Measurements from ENCODE around the gene TNP2.

GRCh38 chr16:11224894-11225676, 44.0 kb downstream of the TNP2 start:
- no peak for TF ChIP-seq CTCF (IDR thresholded peaks at IDR 0.05)
- TF ChIP-seq POLR2A (IDR thresholded peaks at IDR 0.05) = peak in 1 of 4 donors; percentile 48
- TF ChIP-seq EP300 (IDR thresholded peaks at IDR 0.05) = no peak

Data from upper lobe of left lung (tissue), 4 donors.